ENCODE measurements around the gene VAMP2.
"Not testable (repeated sequence)": the region's sequence is repeated elsewhere in the genome, so short reads cannot be mapped to it uniquely, and the experiment has no call there.

The VAMP2 gene

GRCh38 chr17:8176197-8176940, 13.6 kb upstream of the VAMP2 start, which contains the start of gene TMEM107:
Gene TMEM107 (minus strand): TSS chr17:8176380. CDS start chr17:8176286, 94 bp downstream.
- DNase-seq (ENCODE audit: low spot score), result peak; percentile 80

DNA sequence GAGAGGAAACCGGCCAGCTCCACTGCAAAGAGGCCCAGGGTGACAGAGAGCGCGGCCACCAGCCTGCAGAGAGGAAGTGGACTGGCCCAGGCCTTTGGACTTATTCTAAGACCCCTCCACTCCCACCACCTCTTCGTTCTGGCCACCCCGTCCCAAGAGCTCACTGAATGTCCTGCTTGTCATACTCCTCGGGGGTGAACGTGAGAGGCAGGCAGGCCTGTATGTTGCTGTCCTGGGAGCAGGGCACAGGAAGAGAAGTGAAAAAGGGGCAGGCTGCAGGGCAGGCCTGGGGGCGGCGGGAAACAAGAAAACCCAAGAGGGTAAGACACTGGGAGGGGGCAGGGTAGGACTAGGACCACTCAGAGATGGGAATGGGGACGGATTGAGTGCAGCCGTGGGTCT, 13.0 kb upstream of the VAMP2 start:
- DNase-seq (ENCODE audit: low spot score), result no peak

- DNase-seq (ENCODE audit: low spot score), result no peak
Measured at GRCh38 chr17:8173871-8174322, 11.1 kb upstream of the VAMP2 start.

DNA sequence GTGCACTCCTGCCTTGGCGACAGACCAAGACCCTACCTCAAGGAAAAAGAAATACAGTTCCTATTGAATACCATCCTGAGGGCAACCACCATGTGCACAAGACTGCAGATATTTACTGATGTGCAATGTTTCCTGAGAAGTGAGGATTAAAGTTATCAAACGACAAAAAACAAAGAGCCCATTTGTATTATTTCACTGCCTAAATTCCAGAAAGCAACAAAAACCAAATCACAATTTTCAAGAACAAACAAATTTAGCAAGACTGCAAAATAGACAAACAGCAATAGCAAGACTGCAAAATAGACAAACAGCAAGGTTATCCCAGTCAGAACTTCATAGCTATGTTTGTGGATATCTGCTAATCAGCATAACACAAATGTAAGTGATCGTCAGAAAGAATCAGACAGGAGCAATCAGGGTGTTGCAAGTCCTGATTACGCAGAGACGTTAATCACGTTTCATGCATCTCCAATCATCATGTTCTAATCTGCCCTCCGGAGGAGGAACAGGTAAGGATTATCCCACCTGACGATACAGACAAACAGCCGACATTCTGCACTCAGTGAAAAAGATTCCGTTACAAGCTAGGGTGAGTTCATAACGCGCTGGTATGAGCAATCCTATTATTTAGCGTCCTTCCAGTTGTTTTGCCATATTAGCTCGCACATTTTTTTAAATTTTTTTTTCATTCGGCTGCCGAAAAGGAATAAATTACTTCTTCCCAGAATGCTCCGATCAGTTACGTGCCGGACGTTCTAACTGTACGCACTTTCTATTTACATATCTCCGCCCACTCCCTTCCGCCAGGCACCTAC, 10.5 kb upstream of the VAMP2 start:
- DNase-seq (ENCODE audit: low spot score), result peak; percentile 55

DNA sequence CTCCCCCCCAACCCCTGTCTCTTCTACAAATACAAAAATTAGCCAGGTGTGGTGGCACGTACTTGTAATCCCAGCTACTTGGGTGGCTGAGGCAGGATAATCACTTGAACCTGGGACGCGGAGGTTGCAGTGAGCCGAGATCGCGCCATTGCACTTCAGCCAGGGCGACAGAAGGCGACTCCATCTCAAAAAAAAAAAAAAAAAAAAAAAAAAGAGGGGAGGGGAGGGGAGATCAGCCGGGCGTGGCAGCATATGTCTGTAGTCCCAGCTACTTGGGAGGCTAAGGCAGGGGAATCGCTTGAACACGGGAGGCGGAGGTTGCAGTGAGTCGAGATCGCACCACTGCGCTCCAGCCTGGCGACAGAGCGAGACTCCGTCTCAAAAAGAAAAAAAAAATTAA, 7.4 kb upstream of the VAMP2 start:
- not testable (repeated sequence) for DNase-seq (ENCODE audit: low spot score)

- no peak for DNase-seq (ENCODE audit: low spot score)
Measured at GRCh38 chr17:8167526-8167925, 4.8 kb upstream of the VAMP2 start.

GRCh38 chr17:8166731-8167130, 4.0 kb upstream of the VAMP2 start:
- no peak for DNase-seq (ENCODE audit: low spot score)

DNA sequence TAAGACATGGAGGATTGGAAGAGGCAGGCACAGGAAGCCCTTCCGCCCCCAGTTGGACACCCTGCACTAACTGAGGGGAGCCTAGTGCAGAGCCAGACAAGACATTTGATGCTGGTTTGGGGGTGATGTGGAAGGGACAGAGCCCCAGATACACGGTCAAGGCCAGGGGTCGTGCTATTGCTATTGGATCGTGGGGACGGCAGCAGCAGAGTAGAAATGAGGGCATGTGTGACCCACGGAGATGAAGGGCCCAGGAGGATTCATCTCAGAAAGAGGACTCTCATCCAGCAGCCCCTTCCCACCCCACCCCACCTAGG, 2.0 kb upstream of the VAMP2 start:
- no peak for DNase-seq (ENCODE audit: low spot score)

DNA sequence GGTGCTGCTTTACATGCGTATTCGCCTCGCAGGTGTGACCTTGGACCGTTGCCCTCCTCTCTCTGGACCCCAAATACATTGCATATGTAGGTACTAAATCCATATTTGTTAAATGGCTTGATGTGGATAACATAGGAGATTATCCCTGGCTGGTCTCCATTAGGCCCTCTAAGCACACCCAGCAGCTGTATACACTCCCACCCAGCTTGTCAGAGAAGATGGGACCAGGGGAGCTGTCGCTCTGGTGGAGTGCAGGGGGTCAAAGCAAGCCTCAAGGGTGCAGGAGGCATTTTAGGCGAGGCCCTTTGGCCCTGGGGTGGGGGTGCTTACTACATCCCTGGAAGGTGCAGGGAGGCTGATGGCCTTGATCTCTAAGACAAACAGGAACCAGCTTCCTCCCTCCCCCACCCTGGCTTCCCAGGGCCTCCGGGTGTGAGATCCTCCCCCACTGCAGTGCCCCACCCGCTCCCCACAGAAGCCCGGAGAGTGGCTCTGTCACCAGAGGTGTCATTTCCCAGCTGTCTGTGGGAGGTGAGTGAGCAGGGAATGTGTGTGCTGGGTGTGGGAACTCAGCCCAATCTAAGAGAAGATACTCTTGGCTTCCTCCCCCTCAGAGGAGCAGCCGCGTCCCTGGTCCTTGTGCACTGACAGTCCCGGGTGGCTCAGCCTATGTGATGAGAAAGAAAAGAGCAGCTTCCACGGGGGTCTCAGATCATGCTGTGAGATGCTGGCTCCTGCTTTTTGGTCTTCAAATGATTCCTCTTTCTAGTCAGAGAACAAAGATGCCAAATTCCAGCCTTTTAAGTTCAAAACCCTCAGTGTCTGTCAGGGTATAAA, 1.4 kb upstream of the VAMP2 start:
- no peak for DNase-seq (ENCODE audit: low spot score)

DNA sequence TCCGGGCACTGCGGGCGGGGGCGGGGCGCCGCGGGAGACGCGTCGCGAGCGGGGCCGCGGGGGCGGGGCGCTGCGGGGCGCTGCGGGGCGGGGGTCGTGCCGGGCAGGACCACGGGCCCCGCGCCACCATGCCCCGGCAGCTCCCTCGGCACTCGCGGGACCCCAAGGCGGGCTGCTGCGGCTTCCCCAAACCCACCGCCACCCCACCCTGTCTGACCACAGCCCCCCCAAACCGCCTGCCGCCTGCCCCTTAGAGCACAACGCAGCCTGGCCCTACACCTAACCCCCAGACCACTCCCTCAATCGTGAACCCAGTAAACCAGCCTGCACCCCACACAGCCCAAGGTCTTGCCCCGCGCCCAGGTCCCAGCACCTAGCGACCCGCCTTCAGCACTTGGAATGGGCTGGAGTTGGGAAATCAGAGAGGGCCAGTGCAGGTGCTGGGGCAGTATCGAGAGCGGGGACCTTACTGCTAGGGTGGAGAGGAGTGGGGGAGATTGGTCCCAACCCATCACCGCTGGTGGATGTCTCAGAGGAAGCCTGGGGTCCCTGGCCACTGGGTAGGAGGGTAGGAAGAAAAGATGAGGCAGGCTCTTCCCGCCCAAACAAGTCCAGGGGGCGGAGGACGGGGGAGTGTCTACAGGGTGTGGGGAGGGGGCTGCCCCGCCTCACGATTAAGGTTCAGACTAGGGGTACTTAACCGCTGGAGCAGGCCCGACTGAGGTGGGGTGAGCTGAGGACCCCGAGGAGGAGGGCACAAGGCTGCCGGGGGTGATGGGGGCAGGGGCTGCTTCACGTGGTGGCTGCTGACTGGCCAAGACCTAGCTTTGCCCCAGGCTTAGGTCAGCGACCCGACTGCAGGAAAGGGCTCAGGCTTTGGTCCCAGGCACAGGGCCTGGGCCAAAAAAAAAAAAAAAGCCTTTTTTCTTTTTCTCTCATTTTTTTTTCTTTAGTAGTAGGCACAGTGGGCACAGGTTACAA, 539 bp upstream of the VAMP2 start:
- DNase-seq (ENCODE audit: low spot score), result peak; percentile 80

DNA sequence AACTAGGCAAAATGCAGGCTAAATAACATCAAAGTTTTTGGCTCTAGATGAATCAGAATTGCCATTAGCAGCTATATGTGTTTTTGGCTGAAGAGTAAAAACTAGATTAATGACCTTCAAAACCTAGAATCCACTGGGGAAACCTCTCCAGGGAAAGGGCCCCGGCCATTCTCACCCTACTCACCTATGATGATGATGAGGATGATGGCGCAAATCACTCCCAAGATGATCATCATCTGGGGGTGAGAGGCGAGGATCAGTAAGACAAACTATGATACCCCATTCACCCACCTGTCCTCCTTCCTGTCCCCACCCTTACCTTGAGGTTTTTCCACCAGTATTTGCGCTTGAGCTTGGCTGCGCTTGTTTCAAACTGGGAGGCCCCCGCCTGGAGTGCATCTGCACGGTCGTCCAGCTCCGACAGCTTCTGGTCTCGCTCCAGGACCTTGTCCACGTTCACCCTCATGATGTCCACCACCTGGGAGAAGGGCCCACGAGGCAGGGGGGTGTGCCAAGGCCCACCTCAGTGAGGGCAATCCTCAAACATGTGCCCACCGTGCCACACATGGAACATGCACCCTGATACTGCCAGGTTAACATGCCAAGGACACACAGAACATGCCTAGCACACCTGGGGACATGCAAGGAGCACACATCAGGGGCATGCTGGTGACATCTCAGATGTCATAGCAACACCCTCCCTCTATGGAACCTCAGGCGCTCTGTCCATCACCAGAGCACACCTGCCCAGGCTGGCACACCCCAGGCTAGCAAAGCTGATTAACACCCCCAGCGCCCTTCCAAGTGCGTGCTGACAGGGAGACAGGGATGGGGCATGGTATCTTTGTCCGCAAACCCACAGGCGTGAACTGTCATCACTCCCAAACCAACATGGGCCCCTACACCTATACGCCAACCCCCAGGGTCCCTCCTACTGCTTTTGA, 1.2 kb downstream of the VAMP2 start:
- DNase-seq (ENCODE audit: low spot score), result no peak

DNA sequence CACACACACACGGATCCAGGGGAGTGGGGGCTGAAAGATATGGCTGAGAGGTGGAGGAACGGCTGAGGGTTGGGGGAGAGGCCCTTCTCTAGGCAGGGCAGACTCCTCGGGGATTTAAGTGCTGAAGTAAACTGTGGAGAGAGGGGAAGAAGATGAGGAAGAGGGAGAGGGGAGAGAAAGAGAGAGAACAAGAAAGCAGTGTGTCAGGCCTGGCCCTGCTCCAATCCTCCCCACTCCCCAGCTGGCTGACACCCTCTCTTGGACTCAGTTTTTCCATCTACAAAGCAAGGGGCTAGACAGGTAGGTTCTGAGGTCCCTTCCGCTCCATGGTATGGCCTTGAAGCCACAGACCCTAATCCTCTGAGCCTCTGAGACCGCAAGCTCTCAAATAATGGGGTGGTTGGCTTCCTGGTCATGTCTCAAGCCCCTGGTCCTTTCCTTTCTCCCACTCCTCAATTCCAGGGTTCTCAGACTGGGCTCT, 2.0 kb downstream of the VAMP2 start:
- DNase-seq (ENCODE audit: low spot score), result no peak

GRCh38 chr17:8160224-8160577, 2.5 kb downstream of the VAMP2 start:
- no peak for DNase-seq (ENCODE audit: low spot score)

DNA sequence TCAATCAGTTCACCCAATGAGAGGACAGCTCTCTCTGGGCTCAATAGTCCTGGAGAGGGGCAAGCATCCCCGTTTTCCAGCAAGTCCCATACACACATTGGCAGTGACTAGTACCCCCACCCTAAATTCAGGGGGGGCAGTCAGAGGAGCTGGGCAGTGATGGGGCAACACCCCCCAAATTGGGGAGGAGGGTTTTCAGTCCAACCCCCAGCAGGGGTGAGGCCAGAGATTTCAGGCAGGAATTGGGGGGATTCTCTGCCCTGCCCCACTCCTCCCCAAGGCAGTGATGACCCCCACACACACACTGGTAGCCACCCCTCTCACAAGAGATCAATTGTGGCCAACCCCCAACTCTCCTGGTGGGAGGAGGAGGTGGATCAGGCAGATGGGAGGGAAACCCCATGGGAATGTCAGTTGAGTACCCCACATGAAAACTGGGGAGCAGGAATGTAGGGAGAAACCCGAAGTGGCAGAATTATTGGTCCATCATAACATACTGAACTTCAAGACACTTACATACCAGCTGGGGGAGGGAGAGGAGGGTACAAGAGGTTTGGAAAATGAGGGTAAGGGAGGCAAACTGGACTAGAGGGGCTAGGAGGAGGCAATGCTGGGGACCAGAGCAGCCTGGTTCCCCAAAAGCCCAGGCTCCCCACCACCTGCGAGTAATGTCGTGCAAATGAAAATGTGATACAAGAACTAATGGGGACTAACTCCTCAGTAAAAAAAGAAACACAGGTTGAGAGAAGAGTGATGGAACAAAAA, 3.1 kb downstream of the VAMP2 start:
- no peak for DNase-seq (ENCODE audit: low spot score)

GRCh38 chr17:8159032-8159400, 3.7 kb downstream of the VAMP2 start:
- DNase-seq (ENCODE audit: low spot score), result no peak

DNA sequence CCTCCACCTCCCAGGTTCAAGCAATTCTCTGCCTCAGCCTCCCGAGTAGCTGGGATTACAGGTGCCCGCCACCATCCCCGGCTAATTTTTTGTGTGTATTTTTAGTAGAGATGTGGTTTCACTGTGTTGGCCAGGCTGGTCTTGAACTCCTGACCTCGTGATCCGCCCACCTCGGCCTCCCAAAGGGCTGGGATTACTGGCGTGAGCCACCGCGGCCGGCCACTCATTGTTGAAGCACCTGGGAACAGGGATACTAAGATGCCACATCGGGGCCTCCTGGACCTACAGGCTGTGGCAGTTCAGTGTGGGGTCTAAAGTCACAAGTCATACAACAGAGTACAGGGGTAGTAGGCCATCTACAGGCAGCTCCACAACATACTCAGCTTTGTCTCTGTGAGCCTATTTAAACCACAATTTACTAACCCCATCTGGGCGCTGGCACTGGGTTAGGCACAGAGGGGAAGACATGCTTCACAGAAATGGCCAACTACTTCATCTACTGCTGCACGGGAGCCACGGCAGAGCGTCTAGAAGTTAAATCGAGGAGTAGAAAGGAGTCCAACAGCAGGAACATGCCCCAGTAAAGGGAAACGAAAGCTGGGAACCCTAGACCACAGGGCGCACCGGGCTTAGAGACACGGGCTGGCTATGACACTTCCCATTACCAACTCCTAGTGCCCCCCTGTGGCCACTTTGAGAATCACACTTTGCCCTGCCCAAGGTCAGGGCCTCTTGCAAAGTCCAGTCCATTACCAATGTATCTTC, 4.3 kb downstream of the VAMP2 start:
- peak; percentile 61 for DNase-seq (ENCODE audit: low spot score)

GRCh38 chr17:8156246-8156992, 6.3 kb downstream of the VAMP2 start:
- DNase-seq (ENCODE audit: low spot score), result peak; percentile 83

- DNase-seq (ENCODE audit: low spot score), result no peak
Measured at GRCh38 chr17:8155996-8156245, 6.8 kb downstream of the VAMP2 start.

Data from D341Med (cell line).